KMS-11 (cell line): Measurements from ENCODE around the gene HPCAL1.

ENCODE experiments used
- H2AFZ ChIP-seq: fragments of 200-600 bp; sonication (generic); 2 replicates; pipeline ENCODE4 v1.6.1; 2016; ENCODE audit warnings: antibody characterized with exemption, mixed run types, low read depth
- H3K27ac ChIP-seq: fragments of 200-600 bp; sonication (generic); 2 replicates; pipeline ENCODE4 v1.6.1; 2016; ENCODE audit warnings: mild to moderate bottlenecking, mixed run types
- H3K27me3 ChIP-seq: fragments of 200-600 bp; sonication (generic); 2 replicates; pipeline ENCODE4 v1.6.1; 2017; ENCODE audit warnings: mild to moderate bottlenecking, low read depth, mixed run types, moderate library complexity; ENCODE audit not compliant: insufficient read depth
- H3K36me3 ChIP-seq: fragments of 200-600 bp; sonication (generic); 2 replicates; pipeline ENCODE4 v1.6.1; 2017; ENCODE audit warnings: mild to moderate bottlenecking, mixed run types; ENCODE audit not compliant: insufficient read depth
- H3K4me1 ChIP-seq: fragments of 200-600 bp; sonication (generic); 2 replicates; pipeline ENCODE4 v1.6.1; 2016; ENCODE audit warnings: mild to moderate bottlenecking, low read depth, mixed run types; ENCODE audit not compliant: poor library complexity, severe bottlenecking
- H3K4me2 ChIP-seq: fragments of 200-600 bp; sonication (generic); 2 replicates; pipeline ENCODE4 v1.7.0; 2016; ENCODE audit warnings: mild to moderate bottlenecking, mixed run types
- H3K4me3 ChIP-seq: fragments of 200-600 bp; sonication (generic); IDR thresholded peaks from 2 replicates; pipeline ENCODE4 v1.6.1; 2017; ENCODE audit warnings: low read depth, low read length, mixed read lengths; ENCODE audit not compliant: insufficient read depth
- H3K79me2 ChIP-seq: fragments of 200-600 bp; sonication (generic); 2 replicates; pipeline ENCODE4 v1.6.1; 2016; ENCODE audit warnings: low read depth, mixed run types; ENCODE audit not compliant: insufficient read depth
- H3K9ac ChIP-seq: fragments of 200-600 bp; sonication (generic); 2 replicates; pipeline ENCODE4 v1.6.1; 2016; ENCODE audit warnings: mild to moderate bottlenecking, mixed run types
- H4K20me1 ChIP-seq: fragments of 200-600 bp; sonication (generic); 2 replicates; pipeline ENCODE4 v1.6.1; 2016; ENCODE audit warnings: mild to moderate bottlenecking, mixed run types; ENCODE audit not compliant: insufficient read depth
- CTCF ChIP-seq: fragments of 200-600 bp; sonication (generic); conservative IDR thresholded peaks from 2 replicates; pipeline ENCODE4 v1.6.1; 2017; ENCODE audit warnings: low read depth, mild to moderate bottlenecking, antibody characterized with exemption, low read length, moderate library complexity, mixed read lengths

HPCAL1 gene

GRCh38 chr2:10304458-10305253, 2.0 kb downstream of the HPCAL1 start:
- H3K27ac ChIP-seq = no peak overlapping the region

GRCh38 chr2:10305254-10305635, 2.5 kb downstream of the HPCAL1 start:
- no peaks in the 10 kb centered on the region for H3K36me3 ChIP-seq
- no peak overlapping the region for H3K9ac ChIP-seq
- no peak overlapping the region for H2AFZ ChIP-seq
- no peaks in the 10 kb centered on the region for H3K27me3 ChIP-seq
- peaks cover 30% of the 10 kb centered on the region for H3K4me1 ChIP-seq
- H3K4me2 ChIP-seq = peak overlapping the region; percentile 98
- H4K20me1 ChIP-seq = no peaks in the 10 kb centered on the region
- no peak overlapping the region for H3K27ac ChIP-seq
- no peak for TF ChIP-seq CTCF
- H3K4me3 ChIP-seq = peak overlapping the region; percentile 4
- H3K79me2 ChIP-seq = peaks cover 6% of the 10 kb centered on the region; the same call in 1 of the 2 replicates

More at GRCh38 chr2:10304458-10305253, 2.0 kb downstream of the HPCAL1 start:
- no peaks in the 10 kb centered on the region for H4K20me1 ChIP-seq
- no peaks in the 10 kb centered on the region for H3K36me3 ChIP-seq
- H3K27me3 ChIP-seq = no peaks in the 10 kb centered on the region
- H2AFZ ChIP-seq = peak overlapping the region; percentile 72; the same call in 1 of the 2 replicates
- peak overlapping the region; percentile 4 for H3K4me3 ChIP-seq
- H3K4me1 ChIP-seq = peaks cover 30% of the 10 kb centered on the region
- peak overlapping the region; percentile 16; the same call in 1 of the 2 replicates for H3K9ac ChIP-seq
- H3K79me2 ChIP-seq = peaks cover 6% of the 10 kb centered on the region; the same call in 1 of the 2 replicates
- peak overlapping the region; percentile 98 for H3K4me2 ChIP-seq
- TF ChIP-seq CTCF = no peak

GRCh38 chr2:10305715-10306114, 3.0 kb downstream of the HPCAL1 start:
- Histone ChIP-seq H4K20me1 (no peaks in the 10 kb centered on the region), H3K27me3 (no peaks in the 10 kb centered on the region), H3K36me3 (no peaks in the 10 kb centered on the region), H2AFZ (no peak overlapping the region), H3K4me1 (peaks cover 30% of the 10 kb centered on the region), H3K4me2 (peak overlapping the region; percentile 98; the same call in 1 of the 2 replicates), H3K4me3 (peak overlapping the region; percentile 4), H3K79me2 (peaks cover 6% of the 10 kb centered on the region; the same call in 1 of the 2 replicates), H3K9ac (no peak overlapping the region), H3K27ac (no peak overlapping the region)
- no peak for TF ChIP-seq CTCF

GRCh38 chr2:10306901-10307463, 4.3 kb downstream of the HPCAL1 start:
- no peak overlapping the region for H3K4me3 ChIP-seq
- H3K9ac ChIP-seq = no peak overlapping the region
- no peaks in the 10 kb centered on the region for H3K36me3 ChIP-seq
- H3K27ac ChIP-seq = no peak overlapping the region
- H3K4me1 ChIP-seq = peaks cover 24% of the 10 kb centered on the region
- H3K4me2 ChIP-seq = no peak overlapping the region
- no peaks in the 10 kb centered on the region for H3K27me3 ChIP-seq
- TF ChIP-seq CTCF = no peak
- H4K20me1 ChIP-seq = no peaks in the 10 kb centered on the region
- no peak overlapping the region for H2AFZ ChIP-seq
- peaks cover 6% of the 10 kb centered on the region; the same call in 1 of the 2 replicates for H3K79me2 ChIP-seq
